ENCODE measurements around the gene SH2B3. TPM values are rescaled to one million over a fixed set of nuclear protein-coding genes. Genes with fewer than 3 reads are reported as not detected.
A peak's percentile ranks its signal among the peaks of the same experiment; 100 is the strongest.

Gene SH2B3
- polyA plus RNA-seq, 3 donors, result 18.2 to 20.3 (median 19.1) TPM

DNA sequence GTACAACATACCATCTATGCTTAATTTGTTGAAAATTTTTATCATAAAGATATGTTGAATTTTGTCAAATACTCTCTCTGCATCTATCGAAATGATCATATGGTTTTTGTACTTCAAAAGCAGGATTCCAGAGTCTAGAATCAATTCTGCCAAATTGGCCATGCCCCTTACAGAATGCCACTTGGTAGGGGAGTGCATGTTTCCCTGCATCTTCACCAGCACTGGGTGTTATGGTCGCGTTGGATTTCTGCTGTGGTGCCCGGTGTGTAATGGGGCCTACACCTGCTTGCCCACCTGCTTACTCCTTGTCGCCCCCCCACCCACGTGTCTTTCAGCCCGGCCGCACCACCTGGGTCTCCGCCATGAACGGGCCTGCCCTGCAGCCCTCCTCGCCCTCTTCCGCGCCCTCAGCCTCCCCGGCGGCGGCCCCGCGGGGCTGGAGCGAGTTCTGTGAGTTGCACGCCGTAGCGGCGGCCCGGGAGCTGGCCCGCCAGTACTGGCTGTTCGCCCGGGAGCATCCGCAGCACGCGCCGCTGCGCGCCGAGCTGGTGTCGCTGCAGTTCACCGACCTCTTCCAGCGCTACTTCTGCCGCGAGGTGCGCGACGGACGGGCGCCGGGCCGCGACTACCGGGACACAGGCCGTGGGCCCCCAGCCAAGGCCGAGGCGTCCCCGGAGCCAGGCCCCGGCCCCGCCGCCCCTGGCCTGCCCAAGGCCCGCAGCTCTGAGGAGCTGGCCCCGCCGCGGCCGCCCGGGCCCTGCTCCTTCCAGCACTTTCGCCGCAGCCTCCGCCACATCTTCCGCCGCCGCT lies 12.3 kb downstream of the SH2B3 start:
- DNase-seq (ENCODE audit: extremely low read depth in 1 of 11, low read depth in 9 of 11, low spot score in 4 of 11), result no peak

- DNase-seq (ENCODE audit: extremely low read depth in 1 of 11, low read depth in 9 of 11, low spot score in 4 of 11), result no peak
Measured at GRCh38 chr12:111418594-111418880, 12.8 kb downstream of the SH2B3 start.

DNA sequence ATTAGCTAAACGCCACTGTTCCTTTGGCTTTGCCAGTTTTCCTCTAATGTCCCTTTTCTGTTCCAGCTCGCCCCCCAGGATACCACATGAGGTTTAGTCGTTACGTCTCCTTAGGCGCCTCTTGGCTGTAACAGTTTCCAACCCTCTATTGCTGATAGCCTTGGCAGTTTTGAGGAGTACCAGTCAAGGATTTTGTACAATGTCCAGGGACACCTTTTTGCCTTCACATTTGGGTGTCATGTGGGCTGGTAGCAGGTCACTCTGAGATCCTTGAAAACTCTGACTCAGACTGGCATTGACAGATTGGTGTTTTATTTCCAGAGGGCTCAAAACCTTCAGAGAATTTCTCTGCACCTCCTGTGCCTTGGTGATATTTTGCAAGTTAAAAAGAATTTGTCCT lies 14.1 kb downstream of the SH2B3 start:
- no peak for DNase-seq (ENCODE audit: extremely low read depth in 1 of 11, low read depth in 9 of 11, low spot score in 4 of 11)

GRCh38 chr12:111420494-111420893 lies 14.8 kb downstream of the SH2B3 start:
- DNase-seq (ENCODE audit: extremely low read depth in 1 of 11, low read depth in 9 of 11, low spot score in 4 of 11), result no peak

DNA sequence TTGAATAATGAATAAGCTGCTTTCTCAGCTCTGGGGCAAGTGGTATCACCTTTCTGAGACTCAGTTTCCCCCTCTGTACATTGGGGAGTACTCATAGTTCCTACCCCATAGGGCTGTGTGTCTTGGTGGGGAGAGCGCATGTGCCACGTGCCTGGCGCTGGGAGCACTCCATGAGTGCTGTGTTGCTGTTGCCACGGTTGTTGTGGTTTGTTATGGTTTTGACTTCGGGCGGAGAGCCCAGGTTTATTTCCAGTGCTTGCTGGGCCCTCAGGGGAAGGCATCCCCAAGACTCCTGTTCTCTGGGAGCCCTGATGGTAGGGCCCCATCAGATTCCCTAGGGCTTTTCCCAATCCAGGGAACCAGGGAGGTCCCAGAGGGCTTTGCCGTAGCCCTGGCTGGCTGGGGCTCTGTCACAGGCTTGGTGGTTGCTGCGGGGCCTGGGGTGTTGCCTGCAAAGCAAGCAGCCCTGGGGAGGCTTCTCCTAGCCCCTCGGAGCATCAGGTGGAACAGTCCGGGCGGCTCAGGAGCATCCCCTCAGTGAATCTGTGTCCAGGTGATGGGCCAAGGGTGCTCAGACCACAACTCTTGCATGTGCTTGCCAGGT lies 18.6 kb downstream of the SH2B3 start:
- no peak for DNase-seq (ENCODE audit: extremely low read depth in 1 of 11, low read depth in 9 of 11, low spot score in 4 of 11)

DNA sequence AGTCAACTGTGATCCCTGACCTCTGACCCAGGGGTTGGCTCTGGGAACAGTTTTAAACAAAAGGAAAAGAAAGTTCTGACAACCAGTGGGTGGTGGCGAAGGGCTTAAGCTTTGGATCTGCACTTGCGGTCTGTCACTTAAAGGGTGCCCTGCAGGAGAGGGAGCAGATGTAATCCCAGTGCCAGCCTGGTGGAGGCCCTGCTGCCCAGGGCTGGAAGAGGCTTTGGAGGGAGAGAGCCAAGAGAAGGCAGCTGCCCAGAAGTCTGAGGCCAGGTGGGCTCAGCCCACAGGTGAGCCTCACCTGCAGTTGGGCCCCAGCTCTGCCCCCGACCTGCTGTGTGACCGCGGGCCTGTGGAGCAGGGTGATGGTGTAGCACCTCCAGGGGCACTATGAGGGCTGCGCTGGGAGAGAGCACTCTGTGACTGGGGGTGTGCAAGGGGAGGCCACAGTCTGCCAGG lies 19.1 kb downstream of the SH2B3 start:
- no peak for DNase-seq (ENCODE audit: extremely low read depth in 1 of 11, low read depth in 9 of 11, low spot score in 4 of 11)

- no peak for DNase-seq (ENCODE audit: extremely low read depth in 1 of 11, low read depth in 9 of 11, low spot score in 4 of 11)
Measured at GRCh38 chr12:111425655-111426054, 19.9 kb downstream of the SH2B3 start.

DNA sequence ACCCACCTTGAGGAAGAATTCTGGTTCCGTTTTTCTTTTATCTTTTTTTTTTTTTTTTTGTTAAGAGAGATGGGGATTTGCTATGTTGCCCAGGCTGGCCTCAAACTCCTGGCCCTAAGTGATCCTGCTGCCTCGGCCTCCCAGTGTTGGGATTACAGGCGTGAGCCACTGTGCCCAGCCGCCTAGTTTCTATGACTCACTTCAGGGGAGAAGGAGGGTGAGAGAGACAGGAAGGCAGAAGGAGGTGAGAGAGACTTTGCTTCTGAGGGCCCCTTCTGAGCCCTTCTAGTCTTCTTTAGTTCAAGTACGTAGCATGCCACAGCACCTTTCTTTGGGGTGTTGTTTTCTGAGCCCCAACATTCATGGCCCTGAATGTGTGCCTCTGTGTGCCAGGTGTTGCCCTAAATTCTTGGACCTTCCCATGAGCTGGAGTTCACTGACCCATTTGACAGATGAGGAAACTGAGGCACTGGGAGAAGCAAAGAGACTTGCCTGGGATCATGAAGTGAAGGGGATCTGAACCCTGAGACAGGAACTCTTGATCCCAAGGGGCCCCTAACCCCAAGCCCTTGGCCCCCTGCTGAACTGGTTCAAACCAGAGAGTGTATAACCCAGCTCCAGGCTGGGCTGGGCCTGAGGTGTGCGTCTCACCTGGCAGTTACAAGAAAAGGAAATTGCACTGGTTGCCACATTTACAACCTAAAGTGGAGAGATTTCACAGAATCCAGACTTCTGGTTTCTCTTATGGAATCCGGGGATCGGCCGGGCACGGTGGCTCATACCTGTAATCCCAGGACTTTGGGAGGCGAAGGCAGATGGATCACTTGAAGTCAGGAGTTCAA lies 20.8 kb downstream of the SH2B3 start:
- DNase-seq (ENCODE audit: extremely low read depth in 1 of 11, low read depth in 9 of 11, low spot score in 4 of 11), result no peak

- DNase-seq (ENCODE audit: extremely low read depth in 1 of 11, low read depth in 9 of 11, low spot score in 4 of 11), result no peak
Measured at GRCh38 chr12:111427417-111428074, 21.8 kb downstream of the SH2B3 start.

GRCh38 chr12:111428081-111428727 lies 22.5 kb downstream of the SH2B3 start:
- no peak for DNase-seq (ENCODE audit: extremely low read depth in 1 of 11, low read depth in 9 of 11, low spot score in 4 of 11)

GRCh38 chr12:111428728-111429175 lies 23.0 kb downstream of the SH2B3 start:
- no peak for DNase-seq (ENCODE audit: extremely low read depth in 1 of 11, low read depth in 9 of 11, low spot score in 4 of 11)

GRCh38 chr12:111429828-111430432 lies 24.2 kb downstream of the SH2B3 start:
- no peak for DNase-seq (ENCODE audit: extremely low read depth in 1 of 11, low read depth in 9 of 11, low spot score in 4 of 11)

DNA sequence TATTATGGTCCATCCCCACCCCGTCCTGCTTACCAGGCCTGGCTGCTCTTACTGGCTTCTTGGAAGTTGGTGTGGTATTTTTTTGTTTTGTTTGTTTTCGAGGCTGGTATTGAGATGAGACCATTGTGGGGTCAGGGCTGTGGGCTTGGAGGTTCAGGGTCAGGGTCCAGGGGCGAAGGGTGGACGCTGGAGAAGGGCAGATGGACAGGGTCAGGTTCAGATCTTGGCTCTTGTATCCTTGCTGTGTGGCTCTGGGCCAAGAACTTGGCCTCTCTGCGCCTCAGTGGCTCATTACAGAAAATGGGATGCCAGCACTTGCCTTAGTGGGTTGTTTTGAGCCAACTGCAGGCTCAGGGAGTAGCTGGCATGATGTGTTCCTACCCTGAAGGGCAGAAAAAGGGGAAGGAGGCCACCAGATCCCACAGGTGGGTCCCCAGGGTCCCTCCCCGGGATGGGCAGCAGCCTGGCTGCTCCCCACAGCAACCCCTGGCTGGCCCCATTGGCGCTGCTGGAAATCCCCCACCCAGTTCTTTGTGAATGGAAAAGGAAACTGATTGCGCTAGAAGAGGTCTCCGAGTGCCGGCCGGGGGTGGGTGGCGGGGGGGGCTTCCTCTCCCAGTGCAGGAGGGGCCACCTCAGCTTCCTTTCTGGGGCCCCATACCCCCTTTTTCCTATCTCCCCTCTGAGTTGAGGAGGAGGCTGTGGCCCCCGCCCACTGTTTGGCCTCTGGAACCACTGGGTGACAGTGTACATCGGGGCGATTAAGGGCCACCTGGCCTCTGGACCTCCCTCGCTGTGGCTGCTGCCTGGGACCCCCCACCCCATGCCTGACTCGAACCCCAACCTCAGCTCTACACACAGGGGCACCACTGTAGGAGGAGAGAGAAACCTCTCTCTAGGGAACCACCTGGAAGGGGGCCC lies 25.0 kb downstream of the SH2B3 start:
- no peak for DNase-seq (ENCODE audit: extremely low read depth in 1 of 11, low read depth in 9 of 11, low spot score in 4 of 11)

- no peak for DNase-seq (ENCODE audit: extremely low read depth in 1 of 11, low read depth in 9 of 11, low spot score in 4 of 11)
Measured at GRCh38 chr12:111431772-111432171, 26.0 kb downstream of the SH2B3 start.

DNA sequence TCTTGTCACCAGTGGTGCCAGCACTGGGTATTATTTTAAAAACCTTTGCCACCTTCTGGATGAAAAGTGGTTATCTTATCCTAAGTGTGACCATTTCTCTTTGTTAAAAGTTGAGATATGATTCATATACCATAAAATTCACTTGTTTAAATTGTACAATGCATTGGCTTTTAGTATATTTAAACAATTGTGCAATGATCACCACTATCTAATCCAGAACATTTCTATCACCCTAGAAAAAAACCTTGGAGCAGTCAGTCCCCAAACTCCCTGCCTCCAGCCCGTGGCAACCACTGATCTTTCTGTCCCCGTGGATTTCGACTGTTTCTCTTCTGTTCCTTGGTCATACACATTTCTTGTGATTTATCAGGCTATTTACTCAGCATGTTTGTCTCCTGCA lies 28.3 kb downstream of the SH2B3 start:
- DNase-seq (ENCODE audit: extremely low read depth in 1 of 11, low read depth in 9 of 11, low spot score in 4 of 11), result no peak

- DNase-seq (ENCODE audit: extremely low read depth in 1 of 11, low read depth in 9 of 11, low spot score in 4 of 11), result peak in 5 of 11 donors; percentile 21 to 52 (median 46)
Measured at GRCh38 chr12:111434680-111435338, 29.1 kb downstream of the SH2B3 start.

DNA sequence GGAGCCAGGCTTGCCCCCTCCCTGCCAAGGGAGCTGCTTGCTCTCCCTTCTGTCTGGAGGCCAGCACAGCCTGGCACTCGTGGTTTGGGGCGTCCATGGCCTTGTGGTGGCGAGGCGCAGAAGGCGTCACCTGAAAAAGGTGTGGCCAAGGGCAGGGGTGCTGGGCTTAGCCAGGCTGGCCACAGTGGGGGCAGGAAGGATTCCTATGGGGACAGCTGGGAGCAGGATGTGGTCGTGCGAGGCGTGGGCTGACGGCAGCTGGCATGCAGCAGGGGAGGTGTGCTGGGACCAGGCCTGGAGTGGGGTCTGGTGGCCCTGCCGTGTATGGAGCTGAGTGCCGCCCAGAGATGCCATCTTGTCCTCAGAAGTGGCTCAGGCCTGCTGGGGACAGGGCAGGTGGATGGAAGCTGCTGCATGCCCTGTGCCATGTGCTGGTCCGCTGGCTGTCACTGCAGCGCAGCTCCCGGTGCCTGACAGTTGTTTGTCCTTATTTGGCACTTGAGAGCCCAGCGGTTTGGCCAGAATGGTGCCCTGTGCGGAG lies 30.0 kb downstream of the SH2B3 start:
- no peak for DNase-seq (ENCODE audit: extremely low read depth in 1 of 11, low read depth in 9 of 11, low spot score in 4 of 11)

All from renal cortex interstitium (tissue), 11 donors.